Measurements from ENCODE around the gene SCARB1. TPM values are rescaled to one million over a fixed set of nuclear protein-coding genes. Genes with fewer than 3 reads are reported as not detected.

SCARB1 gene
- total and polyA plus RNA-seq, 9 of the 15 experiments (the other 6 are each of a cell fraction or from before 2014, with no cell fraction given): 0.56 to 157 (median 52.8) TPM

- TF ChIP-seq ZBTB2 (IDR thresholded peaks at IDR 0.05): no peak
- no peak for TF ChIP-seq NR0B1 (IDR thresholded peaks at IDR 0.05; ENCODE audit: partially characterized antibody)
- TF ChIP-seq ETS2 (tag; IDR thresholded peaks at IDR 0.05; ENCODE audit: borderline replicate concordance, poor library complexity, severe bottlenecking): no peak
- TF ChIP-seq ZNF24 (IDR thresholded peaks at IDR 0.05): peak; percentile 90
- no peak for TF ChIP-seq NFE2 (IDR thresholded peaks at IDR 0.05; ENCODE audit: low read depth)
- no peak for TF ChIP-seq NUFIP1 (IDR thresholded peaks at IDR 0.05; ENCODE audit: partially characterized antibody)
- TF ChIP-seq SPI1 (IDR thresholded peaks at IDR 0.05; ENCODE audit: borderline replicate concordance, low read depth, low read length): no peak
- TF ChIP-seq SRSF9 (IDR thresholded peaks at IDR 0.05; ENCODE audit: borderline replicate concordance, low read depth, low read length): no peak
- no peak for TF ChIP-seq TBP (optimal IDR thresholded peaks at IDR 0.05; ENCODE audit: low read depth, low read length)
- TF ChIP-seq POLR2G (IDR thresholded peaks at IDR 0.05; ENCODE audit: low read depth, low read length): no peak
- TF ChIP-seq MECOM (CRISPR knock-in tag; IDR thresholded peaks at IDR 0.05): no peak
- TF ChIP-seq MCM7 (IDR thresholded peaks at IDR 0.05): no peak
- TF ChIP-seq DPF2 (IDR thresholded peaks at IDR 0.05): no peak
- no peak for TF ChIP-seq L3MBTL2 (IDR thresholded peaks at IDR 0.05)
- TF ChIP-seq DEAF1 (CRISPR knock-in tag; IDR thresholded peaks at IDR 0.05): peak; percentile 77
- TF ChIP-seq SRF (CRISPR knock-in tag; IDR thresholded peaks at IDR 0.05): no peak
- no peak for TF ChIP-seq USF2 (CRISPR knock-in tag; IDR thresholded peaks at IDR 0.05)
- TF ChIP-seq ATF4 (CRISPR knock-in tag; IDR thresholded peaks at IDR 0.05): no peak
- no peak for TF ChIP-seq ZNF639 (CRISPR knock-in tag; conservative IDR thresholded peaks at IDR 0.05 in 1 of 2, IDR thresholded peaks at IDR 0.05 in 1 of 2)
- TF ChIP-seq MAFF (IDR thresholded peaks at IDR 0.05; ENCODE audit: low read length): no peak
- no peak for TF ChIP-seq HSF4 (CRISPR knock-in tag; IDR thresholded peaks at IDR 0.05; ENCODE audit: borderline replicate concordance)
Measured at GRCh38 chr12:124767066-124767821, 96.4 kb downstream of the SCARB1 start (continued).
